Fibroblast of lung (primary cell): ENCODE data around the gene GALNT17.

Experiments
- EZH2 ChIP-seq: IDR thresholded peaks from 2 replicates; pipeline ENCODE4 v1.5.1; 2012; ENCODE audit warnings: low read length, control low read depth, mild to moderate bottlenecking; ENCODE audit errors: missing control alignments
- TF ChIP-seq, protein P1 (sequence below), 2 donors: IDR thresholded peaks in 1 of 2; conservative IDR thresholded peaks in 1 of 2; 1 replicate in 1 of 2; 2 replicates in 1 of 2; pipeline ENCODE4 v1.5.1; 2011 to 2012; ENCODE audit warnings: low read length in 2 of 2, control low read depth in 1 of 2, inconsistent platforms in 1 of 2, low read depth in 1 of 2, mild to moderate bottlenecking in 1 of 2

DNA sequence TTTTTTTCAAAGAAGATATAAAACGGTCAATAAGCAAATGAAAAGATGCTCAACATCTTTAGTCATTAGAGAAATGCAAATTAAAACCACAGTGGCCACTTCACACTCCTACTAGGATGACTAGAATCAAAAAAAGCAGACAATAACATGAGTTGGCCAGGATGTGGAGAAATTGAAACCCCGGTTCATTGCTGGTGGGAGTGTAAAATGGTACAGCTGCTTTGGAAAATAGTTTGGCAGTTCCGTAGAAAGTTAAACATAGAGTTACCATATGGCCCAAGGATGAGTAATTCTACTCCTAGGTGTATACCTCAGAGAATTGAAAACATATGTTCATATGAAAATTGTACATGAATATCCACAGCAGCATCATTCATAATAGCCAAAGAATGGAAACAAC lies 573.3 kb downstream of the GALNT17 start:
- TF ChIP-seq EZH2, result no peak
- TF ChIP-seq, protein P1, sequence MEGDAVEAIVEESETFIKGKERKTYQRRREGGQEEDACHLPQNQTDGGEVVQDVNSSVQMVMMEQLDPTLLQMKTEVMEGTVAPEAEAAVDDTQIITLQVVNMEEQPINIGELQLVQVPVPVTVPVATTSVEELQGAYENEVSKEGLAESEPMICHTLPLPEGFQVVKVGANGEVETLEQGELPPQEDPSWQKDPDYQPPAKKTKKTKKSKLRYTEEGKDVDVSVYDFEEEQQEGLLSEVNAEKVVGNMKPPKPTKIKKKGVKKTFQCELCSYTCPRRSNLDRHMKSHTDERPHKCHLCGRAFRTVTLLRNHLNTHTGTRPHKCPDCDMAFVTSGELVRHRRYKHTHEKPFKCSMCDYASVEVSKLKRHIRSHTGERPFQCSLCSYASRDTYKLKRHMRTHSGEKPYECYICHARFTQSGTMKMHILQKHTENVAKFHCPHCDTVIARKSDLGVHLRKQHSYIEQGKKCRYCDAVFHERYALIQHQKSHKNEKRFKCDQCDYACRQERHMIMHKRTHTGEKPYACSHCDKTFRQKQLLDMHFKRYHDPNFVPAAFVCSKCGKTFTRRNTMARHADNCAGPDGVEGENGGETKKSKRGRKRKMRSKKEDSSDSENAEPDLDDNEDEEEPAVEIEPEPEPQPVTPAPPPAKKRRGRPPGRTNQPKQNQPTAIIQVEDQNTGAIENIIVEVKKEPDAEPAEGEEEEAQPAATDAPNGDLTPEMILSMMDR (conservative IDR thresholded peaks at IDR 0.05 in 1 of 2, IDR thresholded peaks at IDR 0.05 in 1 of 2; ENCODE audit: low read depth in 1 of 2, low read length in 2 of 2), result no peak
